GM23248 (cell line): Measurements from ENCODE around the gene PLIN5.

Experiments
- EZH2 ChIP-seq: fragments of 200-600 bp; sonication (generic); IDR thresholded peaks from 2 replicates; pipeline ENCODE4 v1.6.1; 2018; ENCODE audit warnings: antibody characterized with exemption, mild to moderate bottlenecking; ENCODE audit not compliant: insufficient read depth, poor library complexity, severe bottlenecking
- EZH2phosphoT487 ChIP-seq: fragments of 200-600 bp; sonication (generic); IDR thresholded peaks from 2 replicates; pipeline ENCODE4 v1.6.1; 2018; ENCODE audit warnings: antibody characterized with exemption, moderate library complexity, mild to moderate bottlenecking, low read depth; ENCODE audit not compliant: insufficient read depth

GRCh38 chr19:4493104-4493928, 41.7 kb downstream of the PLIN5 start:
- TF ChIP-seq EZH2 (no peak), EZH2phosphoT487 (no peak)
